Prostate gland (tissue), 2 donors: Measurements from ENCODE around the gene SCD. TPM values are rescaled to one million over a fixed set of nuclear protein-coding genes. Genes with fewer than 3 reads are reported as not detected.

ENCODE experiments used
- DNase-seq: peaks from one replicate; pipeline ENCODE4 v3.0.0-alpha.2; 2019; ENCODE audit warnings: low spot score
- H3K27ac ChIP-seq, 2 donors: fragments of 200-600 bp; sonication (generic); 2 replicates each; pipeline ENCODE4 v1.5.1; 2017 to 2019
- H3K27me3 ChIP-seq: fragments of 200-600 bp; sonication (generic); replicated peaks from 2 replicates; pipeline ENCODE4 v1.5.1; 2019; ENCODE audit not compliant: insufficient read depth
- H3K36me3 ChIP-seq, 2 donors: fragments of 200-600 bp; sonication (generic); 1 replicate in 1 of 2; 2 replicates in 1 of 2; pipeline versions ENCODE4 v1.5.1 to v1.8.1; 2017 to 2019
- H3K4me1 ChIP-seq: fragments of 200-600 bp; sonication (generic); replicated peaks from 2 replicates; pipeline ENCODE4 v1.5.1; 2019
- H3K4me3 ChIP-seq, 2 donors: fragments of 200-600 bp; sonication (generic); 2 replicates each; pipeline ENCODE4 v1.5.1; 2017 to 2019
- H3K9me3 ChIP-seq: fragments of 200-600 bp; sonication (generic); 2 replicates; pipeline ENCODE4 v1.5.1; 2017
- POLR2A ChIP-seq: fragments of 450-650 bp; IDR thresholded peaks from one replicate; pipeline ENCODE4 v1.6.1; 2016; ENCODE audit warnings: antibody characterized with exemption, mild to moderate bottlenecking
- POLR2AphosphoS5 ChIP-seq: sonication (generic); formaldehyde crosslinking; IDR thresholded peaks from one replicate; pipeline ENCODE4 v1.6.1; 2017; ENCODE audit warnings: antibody characterized with exemption
- WGBS: methylation state at CpG from one replicate; pipeline ENCODE4 v1.1.5; 2018; 5-methylcytosine and 5-hydroxymethylcytosine counted together
- intact Hi-C: fragments of 100-400 bp; cut with DNase I; formaldehyde crosslinking; loops from one replicate; pipeline ENCODE4 v1.14.2; 2022
- total RNA-seq, 2 donors: library from RNA; depleted of rRNA; stranded (reverse); fragments of >200 nt; gene quantifications; one replicate each; pipeline ENCODE4 v1.1.0, GENCODE V29; 2016
- TF ChIP-seq, protein P1 (sequence below), 4 experiments: fragments of 200-600 bp in 2 of 4; fragments of 450-650 bp in 2 of 4; sonication (generic) in 2 of 4; IDR thresholded peaks; 1 replicate in 3 of 4; 2 replicates in 1 of 4; pipeline ENCODE4 v1.5.1; 2016 to 2019; ENCODE audit warnings: antibody characterized with exemption in 4 of 4, mild to moderate bottlenecking in 2 of 4, moderate library complexity in 2 of 4

Gene SCD
- total RNA-seq, 2 donors from 2014 or later: 95.5 to 179 TPM

- WGBS: 56% methylated on average over 1 of the region's 1 CpG
- no peak for DNase-seq
- Histone ChIP-seq H3K27me3 (no peaks in the 10 kb centered on the region), H3K4me3 (no peak overlapping the region), H3K36me3 (no peaks in the 10 kb centered on the region), H3K9me3 (no peaks in the 10 kb centered on the region), H3K27ac (no peak overlapping the region), H3K4me1 (no peaks in the 10 kb centered on the region)
- TF ChIP-seq, protein P1, sequence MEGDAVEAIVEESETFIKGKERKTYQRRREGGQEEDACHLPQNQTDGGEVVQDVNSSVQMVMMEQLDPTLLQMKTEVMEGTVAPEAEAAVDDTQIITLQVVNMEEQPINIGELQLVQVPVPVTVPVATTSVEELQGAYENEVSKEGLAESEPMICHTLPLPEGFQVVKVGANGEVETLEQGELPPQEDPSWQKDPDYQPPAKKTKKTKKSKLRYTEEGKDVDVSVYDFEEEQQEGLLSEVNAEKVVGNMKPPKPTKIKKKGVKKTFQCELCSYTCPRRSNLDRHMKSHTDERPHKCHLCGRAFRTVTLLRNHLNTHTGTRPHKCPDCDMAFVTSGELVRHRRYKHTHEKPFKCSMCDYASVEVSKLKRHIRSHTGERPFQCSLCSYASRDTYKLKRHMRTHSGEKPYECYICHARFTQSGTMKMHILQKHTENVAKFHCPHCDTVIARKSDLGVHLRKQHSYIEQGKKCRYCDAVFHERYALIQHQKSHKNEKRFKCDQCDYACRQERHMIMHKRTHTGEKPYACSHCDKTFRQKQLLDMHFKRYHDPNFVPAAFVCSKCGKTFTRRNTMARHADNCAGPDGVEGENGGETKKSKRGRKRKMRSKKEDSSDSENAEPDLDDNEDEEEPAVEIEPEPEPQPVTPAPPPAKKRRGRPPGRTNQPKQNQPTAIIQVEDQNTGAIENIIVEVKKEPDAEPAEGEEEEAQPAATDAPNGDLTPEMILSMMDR (IDR thresholded peaks at IDR 0.05): no peak
- TF ChIP-seq POLR2AphosphoS5 (no peak), POLR2A (no peak)
- intact Hi-C loops: no loop called here
Measured at GRCh38 chr10:100319707-100320402, 27.2 kb upstream of the SCD start.

DNA sequence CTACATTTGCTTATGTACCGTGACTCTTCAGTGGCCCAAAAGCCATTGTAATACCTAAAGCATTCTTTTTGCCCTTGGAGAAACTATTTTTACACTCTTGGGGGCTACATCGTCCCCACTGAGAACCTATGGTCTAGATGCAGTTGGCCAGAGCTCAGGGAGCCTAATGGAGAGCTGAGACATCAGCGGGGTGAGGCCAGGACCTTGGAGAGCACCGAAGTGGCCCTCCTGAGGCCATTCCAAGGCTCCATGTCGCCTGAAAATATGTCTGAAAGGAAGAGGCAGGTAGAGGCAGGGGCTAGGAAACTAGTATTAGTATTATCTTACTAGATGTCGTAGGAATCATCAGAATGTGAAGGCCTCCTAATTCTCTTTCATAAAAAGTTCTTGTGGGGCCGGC lies 21.9 kb upstream of the SCD start:
- no peak for TF ChIP-seq POLR2A
- TF ChIP-seq POLR2AphosphoS5: no peak
- TF ChIP-seq, protein P1 (IDR thresholded peaks at IDR 0.05): no peak
- no peaks in the 10 kb centered on the region for H3K27me3 ChIP-seq
- no peak overlapping the region for H3K4me3 ChIP-seq
- no peaks in the 10 kb centered on the region for H3K36me3 ChIP-seq
- no peaks in the 10 kb centered on the region for H3K9me3 ChIP-seq
- H3K4me1 ChIP-seq: no peaks in the 10 kb centered on the region
- 39% methylated on average over 7 of the region's 7 CpGs for WGBS
- intact Hi-C loops: no loop called here
- H3K27ac ChIP-seq: no peak overlapping the region
- DNase-seq: no peak

- WGBS: 55% methylated on average over 8 of the region's 8 CpGs
- no peak for TF ChIP-seq POLR2AphosphoS5
- TF ChIP-seq, protein P1 (IDR thresholded peaks at IDR 0.05): no peak
- no peak for TF ChIP-seq POLR2A
- no peaks in the 10 kb centered on the region for H3K4me1 ChIP-seq
- no peak overlapping the region for H3K4me3 ChIP-seq
- H3K9me3 ChIP-seq: no peaks in the 10 kb centered on the region
- H3K36me3 ChIP-seq: no peaks in the 10 kb centered on the region
- no peak for DNase-seq
- no peak overlapping the region for H3K27ac ChIP-seq
- H3K27me3 ChIP-seq: peaks cover 5% of the 10 kb centered on the region
- intact Hi-C loops: no loop called here
Measured at GRCh38 chr10:100327007-100327717, 19.9 kb upstream of the SCD start.

- Histone ChIP-seq H3K9me3 (no peaks in the 10 kb centered on the region), H3K4me3 (no peak overlapping the region), H3K27me3 (peaks cover 5% of the 10 kb centered on the region), H3K4me1 (no peaks in the 10 kb centered on the region), H3K27ac (no peak overlapping the region), H3K36me3 (no peaks in the 10 kb centered on the region)
- 65% methylated on average over 3 of the region's 3 CpGs for whole genome bisulfite sequencing
- intact Hi-C loops: no loop called here
- no peak for DNase-seq
- TF ChIP-seq POLR2AphosphoS5: no peak
Measured at GRCh38 chr10:100327718-100328009, 19.4 kb upstream of the SCD start.

- H3K27ac ChIP-seq: no peak overlapping the region
- no peaks in the 10 kb centered on the region for H3K9me3 ChIP-seq
- intact Hi-C loops: no loop called here
- no peak for DNase-seq
- TF ChIP-seq, protein P1 (IDR thresholded peaks at IDR 0.05): no peak
- TF ChIP-seq POLR2AphosphoS5: no peak
- no peak for TF ChIP-seq POLR2A
- H3K4me3 ChIP-seq: no peak overlapping the region
- WGBS: 68% methylated on average over 5 of the region's 5 CpGs
- no peaks in the 10 kb centered on the region for H3K36me3 ChIP-seq
- peaks cover 5% of the 10 kb centered on the region for H3K27me3 ChIP-seq
- no peaks in the 10 kb centered on the region for H3K4me1 ChIP-seq
Measured at GRCh38 chr10:100328198-100328597, 18.8 kb upstream of the SCD start.
